ENCODE results near the gene ARFGEF2.
A peak's percentile ranks its signal among the peaks of the same experiment; 100 is the strongest.
"Not testable (repeated sequence)": the region's sequence is repeated elsewhere in the genome, so short reads cannot be mapped to it uniquely, and the experiment has no call there.

ARFGEF2 gene

GRCh38 chr20:48921168-48921882 is at the start of gene ARFGEF2:
TSS of gene ARFGEF2 (plus strand) at chr20:48921711. CDS start at chr20:48921890, 179 bp downstream.
- DNase-seq = peak; percentile 90

- DNase-seq = no peak
Measured at GRCh38 chr20:48875233-48875913, 46.1 kb upstream of the ARFGEF2 start.

GRCh38 chr20:48875914-48876240 is 45.6 kb upstream of the ARFGEF2 start:
- no peak for DNase-seq

GRCh38 chr20:48877304-48877703 is 44.2 kb upstream of the ARFGEF2 start:
- DNase-seq = no peak

GRCh38 chr20:48878534-48879248 is 42.8 kb upstream of the ARFGEF2 start:
- no peak for DNase-seq

- no peak for DNase-seq
Measured at GRCh38 chr20:48879612-48880245, 41.8 kb upstream of the ARFGEF2 start.

DNA sequence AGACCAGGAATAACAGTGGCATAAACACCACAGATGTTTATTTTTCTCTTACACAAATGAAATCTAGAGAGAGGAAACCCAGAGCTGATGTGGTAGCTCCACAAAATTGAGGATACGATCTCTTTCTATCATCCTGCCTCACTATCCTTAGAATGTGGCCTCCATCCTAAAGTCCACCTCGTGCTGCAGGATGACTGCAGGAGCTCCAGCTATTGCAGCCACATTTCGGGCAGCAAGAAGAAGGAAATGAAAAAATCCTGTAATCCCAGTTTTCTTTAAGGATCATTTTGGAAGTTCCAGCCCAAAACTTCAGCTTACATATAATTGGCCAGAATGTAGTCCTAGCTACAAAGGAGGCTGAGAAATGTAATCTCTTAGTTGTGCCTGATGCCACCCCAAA is 41.2 kb upstream of the ARFGEF2 start:
- no peak for DNase-seq

DNA sequence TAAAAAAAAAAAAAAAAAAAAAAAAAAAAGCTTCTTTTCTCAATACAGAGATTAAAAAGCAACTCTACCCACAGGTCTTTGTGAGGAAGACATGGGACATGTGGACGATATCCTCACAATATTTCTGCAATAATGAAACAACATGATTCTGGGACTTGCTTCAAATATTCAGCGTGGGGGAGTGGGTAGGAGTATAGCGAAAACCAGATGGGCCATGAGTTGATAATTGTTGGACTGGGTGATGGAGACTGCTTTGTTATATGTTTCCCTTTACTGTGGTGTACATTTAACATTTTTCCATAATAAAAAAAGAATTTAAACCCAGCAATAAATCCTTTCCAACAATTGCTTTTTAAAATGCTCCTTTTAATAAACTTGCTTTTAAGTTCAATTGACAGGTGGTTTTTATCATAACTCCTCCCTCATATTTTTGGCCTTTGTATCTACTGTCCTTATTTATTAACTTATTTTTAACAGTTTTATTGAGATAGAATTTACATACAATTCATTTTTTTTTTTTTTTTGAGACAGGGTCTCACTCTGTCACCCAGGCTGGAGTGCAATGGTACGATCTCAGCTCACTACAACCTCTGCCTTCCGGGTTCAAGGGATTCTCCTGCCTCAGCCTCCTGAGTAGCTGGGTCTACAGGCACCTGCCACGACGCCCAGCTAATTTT is 40.4 kb upstream of the ARFGEF2 start:
- DNase-seq = no peak

DNA sequence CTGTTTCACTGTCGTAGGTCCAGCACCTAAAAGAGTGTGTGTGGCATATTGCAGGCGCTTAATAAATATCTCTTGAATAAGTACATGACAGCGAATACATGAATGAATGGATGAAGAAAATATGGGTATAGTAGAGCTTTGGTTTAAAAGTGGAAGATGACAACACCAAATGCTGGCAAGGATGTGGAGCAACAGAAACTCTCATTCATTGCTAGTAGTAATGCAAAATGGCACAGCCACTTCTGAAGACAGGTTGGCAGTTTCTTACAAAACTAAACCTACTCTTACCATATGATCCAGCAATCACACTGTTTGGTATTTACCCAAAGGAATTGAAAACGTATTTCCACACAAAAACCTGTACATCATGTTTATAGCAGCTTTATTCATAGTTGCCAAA is 36.3 kb upstream of the ARFGEF2 start:
- DNase-seq = no peak

DNA sequence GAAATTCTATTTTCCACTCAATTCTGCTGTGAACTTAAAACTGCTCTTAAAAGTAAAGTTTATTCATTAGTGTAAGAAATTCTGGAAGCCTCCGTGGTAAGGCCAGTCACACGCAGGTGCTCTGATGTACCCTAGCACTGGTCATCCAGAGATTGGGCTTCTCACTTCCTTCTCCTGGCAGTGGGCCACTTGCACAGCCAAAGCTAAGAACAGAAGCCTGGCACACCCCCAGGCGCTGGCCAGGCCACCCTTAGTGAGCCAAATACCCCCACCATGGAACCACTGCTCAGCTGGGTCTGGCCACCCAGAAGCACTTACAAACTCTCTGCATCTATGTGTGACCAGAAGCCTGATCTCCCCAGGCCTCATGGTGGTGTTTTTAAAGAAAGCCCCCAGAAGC is 35.3 kb upstream of the ARFGEF2 start:
- DNase-seq = no peak

- no peak for DNase-seq
Measured at GRCh38 chr20:48886811-48887210, 34.7 kb upstream of the ARFGEF2 start.

DNA sequence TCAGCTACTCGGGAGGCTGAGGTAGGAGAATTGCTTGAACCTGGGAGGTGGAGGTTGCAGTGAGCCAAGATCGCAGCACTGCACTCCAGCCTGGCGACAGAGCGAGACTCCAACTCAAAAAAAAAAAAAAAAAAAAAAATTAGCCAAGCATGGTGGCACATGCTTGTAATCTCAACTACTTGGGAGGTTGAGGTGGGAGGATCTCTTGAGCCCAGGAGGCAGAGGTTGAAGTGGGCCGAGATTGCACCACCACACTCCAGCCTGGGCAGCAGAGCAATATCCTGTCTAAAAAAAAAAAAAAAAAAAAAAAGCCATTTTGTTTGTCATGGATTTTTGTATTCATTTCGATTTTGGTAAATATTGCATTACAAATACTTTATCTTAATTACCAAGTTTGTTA is 33.0 kb upstream of the ARFGEF2 start:
- not testable (repeated sequence) for DNase-seq

DNA sequence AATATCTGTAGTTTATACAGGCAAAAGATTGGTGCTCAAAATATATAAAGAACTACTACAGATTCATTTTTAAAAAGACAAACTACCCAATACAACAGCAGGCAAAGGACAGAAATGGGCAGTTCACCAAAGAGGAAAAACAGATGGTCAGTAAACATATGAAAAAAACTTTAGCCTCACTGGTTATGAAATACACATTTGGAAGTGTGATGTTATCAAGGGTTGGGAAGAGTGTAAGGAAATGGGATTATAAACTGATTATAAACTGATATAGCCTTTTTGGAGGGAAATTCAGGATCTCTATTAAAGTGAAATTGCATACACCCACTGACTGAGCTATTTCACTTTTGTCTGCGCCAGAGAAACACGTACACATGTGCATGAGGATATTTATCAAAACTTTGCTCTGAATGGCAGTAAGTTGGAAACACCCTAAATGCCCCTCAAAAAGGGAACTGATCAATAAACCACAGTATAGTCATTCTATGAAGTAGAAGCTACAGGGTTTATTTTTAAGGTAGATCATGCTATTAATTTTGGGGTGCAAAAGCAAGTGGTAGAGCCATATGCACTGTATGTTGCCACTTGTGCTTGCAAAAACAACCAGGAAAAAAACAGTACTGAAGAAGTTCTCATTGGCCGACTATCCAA is 32.2 kb upstream of the ARFGEF2 start:
- no peak for DNase-seq

DNA sequence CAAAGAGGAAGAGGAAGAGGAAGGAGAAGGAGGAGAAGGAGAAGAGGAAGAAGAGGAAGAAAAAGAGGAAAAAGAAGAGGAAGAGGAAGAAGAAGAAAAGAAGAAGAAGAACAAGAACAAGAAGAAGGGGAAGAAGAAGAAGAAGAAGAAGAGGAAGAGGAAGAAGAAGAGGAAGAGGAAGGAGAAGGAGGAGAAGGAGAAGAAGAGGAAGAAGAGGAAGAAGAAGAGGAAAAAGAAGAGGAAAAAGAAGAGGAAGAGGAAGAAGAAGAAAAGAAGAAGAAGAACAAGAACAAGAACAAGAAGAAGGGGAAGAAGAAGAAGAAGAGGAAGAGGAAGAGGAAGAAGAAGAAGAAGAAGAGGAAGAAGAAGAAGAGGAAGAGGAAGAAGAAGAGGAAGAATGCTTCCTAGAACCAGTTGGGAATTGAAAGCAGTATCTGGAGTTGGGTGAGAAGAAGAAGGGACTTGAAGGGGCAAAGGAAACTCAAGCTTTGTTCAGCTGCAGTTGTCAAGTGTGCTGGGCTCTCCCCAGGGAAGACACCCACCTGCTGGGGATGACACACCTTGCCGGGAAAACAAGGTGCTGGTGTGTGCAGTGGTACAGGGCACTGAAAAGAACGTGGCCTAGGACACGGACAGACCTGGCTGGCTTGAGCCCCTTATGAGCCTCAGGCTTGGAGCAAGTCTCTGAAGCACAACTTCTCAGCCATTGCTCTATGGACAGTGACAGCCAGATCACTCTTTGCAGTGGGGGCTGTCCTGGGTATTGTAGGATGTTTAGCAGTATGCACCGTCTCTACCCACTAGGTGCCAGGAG is 30.1 kb upstream of the ARFGEF2 start:
- DNase-seq = no peak

DNA sequence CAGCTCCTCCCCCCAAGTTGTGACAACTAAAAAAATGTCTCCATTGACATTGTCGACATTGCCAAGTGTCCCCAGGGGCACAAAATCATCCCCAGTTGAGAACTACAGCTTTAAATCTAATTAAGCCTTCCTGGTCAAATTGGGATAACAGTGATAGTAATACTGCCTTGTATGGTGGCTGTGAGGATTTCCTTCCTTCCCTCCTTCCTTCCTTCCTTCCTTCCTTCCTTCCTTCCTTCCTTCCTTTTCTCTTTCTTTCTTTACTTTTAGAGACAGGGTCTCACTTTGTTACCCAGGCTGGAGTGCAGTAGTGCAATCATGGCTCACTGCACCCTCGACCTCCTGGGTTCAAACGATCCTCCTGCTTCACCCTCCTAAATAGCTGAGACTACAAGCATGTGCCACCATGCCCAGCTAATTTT is 29.5 kb upstream of the ARFGEF2 start:
- no peak for DNase-seq

GRCh38 chr20:48892891-48893290 is 28.6 kb upstream of the ARFGEF2 start:
- DNase-seq = no peak

DNA sequence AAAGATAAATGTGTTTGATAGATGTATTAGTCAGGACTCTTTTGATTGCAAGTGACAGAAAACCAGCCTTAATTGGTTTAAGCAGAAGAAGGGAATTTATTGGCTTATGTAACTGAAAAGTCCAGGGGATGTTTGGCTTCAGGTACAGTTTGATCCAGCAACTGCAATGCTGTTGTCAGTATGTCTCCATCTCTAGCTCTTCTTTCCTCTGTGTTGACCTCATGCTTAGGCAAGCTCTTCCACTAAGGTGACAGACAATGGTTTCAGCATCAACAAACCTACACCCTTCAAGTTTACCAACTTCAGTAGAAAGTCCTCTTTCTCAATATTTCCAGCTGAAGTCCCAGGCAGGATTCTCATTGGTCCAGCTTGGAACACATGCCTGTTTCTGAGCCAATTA is 28.1 kb upstream of the ARFGEF2 start:
- no peak for DNase-seq

DNA sequence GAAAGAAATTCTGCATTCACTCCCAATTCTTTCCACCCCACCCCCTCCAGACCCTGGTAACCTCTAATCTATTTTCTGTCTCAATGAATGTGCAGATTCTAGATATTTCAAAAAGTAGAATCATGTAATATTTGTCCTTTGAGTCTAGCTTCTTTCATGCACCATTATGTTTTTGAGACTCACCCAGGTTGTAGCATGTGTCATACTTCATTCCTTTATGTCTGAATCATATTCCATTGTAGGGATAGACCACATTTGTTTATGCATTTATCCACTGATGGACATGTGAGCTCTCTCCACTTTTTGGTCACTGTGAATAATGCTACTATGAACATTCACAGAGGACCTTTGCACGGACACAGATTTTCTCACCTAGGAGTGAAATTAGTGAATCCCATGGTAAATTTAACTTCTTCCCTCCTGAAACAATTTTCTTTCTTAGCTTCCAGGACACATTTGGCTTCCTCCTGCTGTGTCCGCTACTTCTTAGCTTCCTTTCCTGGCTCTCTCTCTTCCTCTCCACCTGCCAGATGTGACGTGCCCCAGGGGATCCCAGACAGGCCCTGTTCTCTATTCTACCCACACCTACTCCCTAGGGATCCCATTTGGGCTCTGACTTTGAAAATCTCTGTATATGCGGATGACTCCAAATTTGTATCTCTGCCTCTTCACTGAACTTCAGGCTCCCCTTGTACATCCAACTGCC is 24.1 kb upstream of the ARFGEF2 start:
- DNase-seq = no peak

- DNase-seq = no peak
Measured at GRCh38 chr20:48898210-48898609, 23.3 kb upstream of the ARFGEF2 start.

- no peak for DNase-seq
Measured at GRCh38 chr20:48898896-48899530, 22.5 kb upstream of the ARFGEF2 start.

Data from NCI-H1105 treated with DMSO at 0.1 percent for 48 hours (cell line).